HEK293T (cell line): ENCODE results near the gene MEAK7.

Experiments
- CTCF ChIA-PET: fragments of 350-600 bp; formaldehyde crosslinking; extraction: SDS; loops from one replicate; lab custom pipeline; 2021; ENCODE audit warnings: antibody characterized with exemption, inconsistent platforms; lab: Yijun Ruan, JAX
- POLR2A ChIA-PET: fragments of 350-600 bp; formaldehyde crosslinking; extraction: SDS; loops from one replicate; lab custom pipeline; 2020; ENCODE audit warnings: antibody characterized with exemption, inconsistent platforms; lab: Yijun Ruan, JAX
- DNase-seq: peaks from one replicate; pipeline ENCODE4 v3.0.0; 2012; ENCODE audit warnings: mixed read lengths; ENCODE audit errors: extremely low spot score
- ARNT ChIP-seq: fragments of 450-650 bp; IDR thresholded peaks from 2 replicates; pipeline ENCODE4 v1.6.1; 2017; ENCODE audit warnings: mild to moderate bottlenecking
- BHLHE40 ChIP-seq: fragments of 450-650 bp; IDR thresholded peaks from 2 replicates; pipeline ENCODE4 v1.6.1; 2016; ENCODE audit warnings: mild to moderate bottlenecking, moderate library complexity, borderline replicate concordance
- CTBP1 ChIP-seq: fragments of 450-650 bp; IDR thresholded peaks from 2 replicates; pipeline ENCODE4 v1.6.1; 2016; ENCODE audit warnings: borderline replicate concordance
- ELF4 ChIP-seq: fragments of 450-650 bp; IDR thresholded peaks from 2 replicates; pipeline ENCODE4 v1.6.1; 2017; ENCODE audit warnings: antibody characterized with exemption
- FOXA1 ChIP-seq: fragments of 450-650 bp; IDR thresholded peaks from 2 replicates; pipeline ENCODE4 v1.6.1; 2016; ENCODE audit warnings: mild to moderate bottlenecking
- FOXK2 ChIP-seq: fragments of 450-650 bp; IDR thresholded peaks from 2 replicates; pipeline ENCODE4 v1.6.1; 2016; ENCODE audit warnings: mild to moderate bottlenecking
- FOXM1 ChIP-seq: fragments of 450-650 bp; IDR thresholded peaks from 2 replicates; pipeline ENCODE4 v1.6.1; 2017; ENCODE audit warnings: mild to moderate bottlenecking, borderline replicate concordance
- HDGF ChIP-seq: fragments of 450-650 bp; IDR thresholded peaks from 2 replicates; pipeline ENCODE4 v1.6.1; 2017; ENCODE audit warnings: antibody characterized with exemption, borderline replicate concordance
- L3MBTL2 ChIP-seq: fragments of 450-650 bp; conservative IDR thresholded peaks from 2 replicates; pipeline ENCODE4 v1.6.1; 2016; ENCODE audit warnings: mild to moderate bottlenecking
- LEF1 ChIP-seq: fragments of 450-650 bp; IDR thresholded peaks from 2 replicates; pipeline ENCODE4 v1.6.1; 2017; ENCODE audit warnings: mild to moderate bottlenecking, borderline replicate concordance
- NFRKB ChIP-seq: fragments of 450-650 bp; IDR thresholded peaks from 2 replicates; pipeline ENCODE4 v1.6.1; 2016; ENCODE audit warnings: mild to moderate bottlenecking, moderate library complexity
- PKNOX1 ChIP-seq: fragments of 450-650 bp; IDR thresholded peaks from 2 replicates; pipeline ENCODE4 v1.6.1; 2016
- SP1 ChIP-seq: fragments of 450-650 bp; IDR thresholded peaks from 2 replicates; pipeline ENCODE4 v1.6.1; 2017
- SUZ12 ChIP-seq: fragments of 450-650 bp; IDR thresholded peaks from 2 replicates; pipeline ENCODE4 v1.6.1; 2016; ENCODE audit warnings: mild to moderate bottlenecking
- TARDBP ChIP-seq: fragments of 450-650 bp; IDR thresholded peaks from 2 replicates; pipeline ENCODE4 v1.6.1; 2016
- ZNF384 ChIP-seq: fragments of 450-650 bp; IDR thresholded peaks from 2 replicates; pipeline ENCODE4 v1.6.1; 2016

Gene MEAK7

GRCh38 chr16:84513666-84514065 lies 9.2 kb upstream of the MEAK7 start:
- ChIA-PET CTCF (interaction anchor here (0.7 to 9.2 kb wide), 2 partner anchors 27 to 108 kb away, joined by 6 to 49 read pairs; no protein-coding TSS in a partner anchor), POLR2A (no interaction called here)
- no peak for TF ChIP-seq ELF4
- no peak for TF ChIP-seq ARNT
- TF ChIP-seq PKNOX1, result no peak
- TF ChIP-seq SUZ12, result no peak
- no peak for TF ChIP-seq HDGF
- no peak for DNase-seq

- DNase-seq, result no peak
- no peak for TF ChIP-seq L3MBTL2
- TF ChIP-seq FOXM1, result no peak
- TF ChIP-seq NFRKB, result no peak
- no peak for TF ChIP-seq FOXK2
- no peak for TF ChIP-seq FOXA1
- no peak for TF ChIP-seq ELF4
- ChIA-PET CTCF (interaction anchor here (9.2 kb wide), 1 partner anchor 109 kb away, joined by 49 read pairs; no protein-coding TSS in a partner anchor), POLR2A (no interaction called here)
Observed at GRCh38 chr16:84513123-84513522, 8.7 kb upstream of the MEAK7 start.

GRCh38 chr16:84511831-84512230 lies 7.4 kb upstream of the MEAK7 start:
- DNase-seq, result no peak
- TF ChIP-seq LEF1 (no peak), FOXK2 (no peak), SUZ12 (no peak), NFRKB (no peak), CTBP1 (no peak)
- ChIA-PET POLR2A (no interaction called here), CTCF (interaction anchor here (9.2 kb wide), 1 partner anchor 110 kb away, joined by 49 read pairs; no protein-coding TSS in a partner anchor)

- ChIA-PET POLR2A (no interaction called here), CTCF (interaction anchor here (0.6 to 9.2 kb wide), 9 partner anchors 9 to 301 kb away, joined by 3 to 49 read pairs (median 5); no protein-coding TSS in a partner anchor)
- DNase-seq, result peak; percentile 73
- TF ChIP-seq FOXK2 (no peak), SUZ12 (no peak), L3MBTL2 (no peak), HDGF (no peak), FOXA1 (no peak), TARDBP (no peak), SP1 (no peak), PKNOX1 (no peak), FOXM1 (no peak), ZNF384 (no peak), ARNT (no peak), BHLHE40 (no peak), CTBP1 (no peak), LEF1 (no peak), NFRKB (no peak), ELF4 (no peak)
Observed at GRCh38 chr16:84511180-84511800, 6.8 kb upstream of the MEAK7 start.

GRCh38 chr16:84509032-84509950 lies 4.8 kb upstream of the MEAK7 start:
- TF ChIP-seq ELF4, result no peak
- TF ChIP-seq NFRKB, result no peak
- no peak for TF ChIP-seq BHLHE40
- no peak for TF ChIP-seq FOXM1
- no peak for TF ChIP-seq FOXK2
- no peak for TF ChIP-seq SUZ12
- no peak for TF ChIP-seq ZNF384
- DNase-seq, result no peak
- ChIA-PET POLR2A (no interaction called here), CTCF (interaction anchor here (0.6 to 9.2 kb wide), 2 partner anchors 113 to 137 kb away, joined by 4 to 49 read pairs; no protein-coding TSS in a partner anchor)

- no peak for TF ChIP-seq TARDBP
- TF ChIP-seq FOXK2, result no peak
- TF ChIP-seq ZNF384, result no peak
- no peak for TF ChIP-seq ARNT
- TF ChIP-seq L3MBTL2, result no peak
- TF ChIP-seq SP1, result no peak
- no peak for TF ChIP-seq CTBP1
- TF ChIP-seq NFRKB, result no peak
- DNase-seq, result no peak
- CTCF ChIA-PET, result interaction anchor here (0.6 to 9.2 kb wide), 3 partner anchors 114 to 232 kb away, joined by 3 to 49 read pairs (median 4); no protein-coding TSS in a partner anchor
- POLR2A ChIA-PET, result no interaction called here
Observed at GRCh38 chr16:84508502-84508901, 4.0 kb upstream of the MEAK7 start.
